HG03469 (cell line): Measurements from ENCODE around the gene SEMA4A.
"Not testable (repeated sequence)": the region's sequence is repeated elsewhere in the genome, so short reads cannot be mapped to it uniquely, and the experiment has no call there.

Experiments
- ATAC-seq: cut with Tn5 transposase; IDR thresholded peaks from one replicate; pipeline ENCODE4 v1.9.1; 2021; ENCODE audit warnings: mild to moderate bottlenecking, moderate library complexity, moderate number of reproducible peaks; ENCODE audit not compliant: unreplicated experiment

Gene SEMA4A

DNA sequence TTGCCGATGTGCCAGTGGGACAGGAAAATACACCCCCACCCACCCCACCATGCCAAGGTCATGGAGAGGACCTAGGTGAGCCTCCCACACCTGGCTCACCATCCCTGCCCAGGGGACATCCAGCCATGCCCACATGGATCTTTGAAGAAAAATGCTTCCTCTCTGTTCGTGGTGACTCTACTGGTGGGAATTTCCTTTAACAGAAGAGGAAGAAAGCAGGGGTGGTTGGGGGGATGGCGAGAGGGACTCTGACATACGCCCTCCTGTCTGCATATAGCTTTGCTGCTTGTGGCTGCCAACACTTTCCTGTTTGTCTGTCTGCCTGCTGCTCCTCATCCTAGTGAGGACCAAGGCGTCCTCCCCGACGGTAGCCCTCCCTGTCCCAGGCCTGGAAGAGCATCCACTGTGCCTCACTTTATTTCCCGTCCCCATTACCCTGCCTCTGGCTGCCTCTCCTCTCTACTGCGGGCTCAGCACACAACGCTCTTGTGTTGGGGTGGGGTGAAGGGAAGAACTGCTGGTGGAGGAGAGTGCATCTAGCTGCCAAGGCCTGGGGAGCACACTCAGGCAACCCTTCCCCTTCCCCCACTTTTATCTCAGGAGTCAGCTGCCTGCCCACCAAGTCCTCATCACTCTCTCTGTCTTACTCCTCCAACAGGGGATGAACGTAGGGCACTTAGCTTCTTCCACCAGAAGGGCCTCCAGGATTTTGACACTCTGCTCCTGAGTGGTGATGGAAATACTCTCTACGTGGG lies 2.5 kb downstream of the SEMA4A start:
- no peak for ATAC-seq

DNA sequence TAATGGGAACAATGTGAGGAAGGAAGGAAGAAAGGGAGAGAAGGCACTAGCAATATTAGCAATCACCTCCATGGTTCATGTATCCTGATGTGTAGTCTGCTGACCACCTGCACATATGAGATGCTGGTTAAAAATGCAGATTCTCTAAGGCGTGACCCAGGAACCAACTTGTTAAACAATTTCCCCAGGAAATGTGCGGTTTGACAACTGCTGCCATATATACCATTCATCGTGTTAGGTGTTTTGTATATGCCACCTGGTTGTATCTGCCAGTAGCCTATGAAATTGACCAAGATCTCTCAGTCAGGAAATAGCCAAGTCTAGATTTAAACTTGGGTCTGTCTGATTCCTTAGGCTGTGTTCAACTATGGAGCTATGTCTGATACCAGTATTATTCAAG lies 4.1 kb downstream of the SEMA4A start:
- ATAC-seq: no peak

DNA sequence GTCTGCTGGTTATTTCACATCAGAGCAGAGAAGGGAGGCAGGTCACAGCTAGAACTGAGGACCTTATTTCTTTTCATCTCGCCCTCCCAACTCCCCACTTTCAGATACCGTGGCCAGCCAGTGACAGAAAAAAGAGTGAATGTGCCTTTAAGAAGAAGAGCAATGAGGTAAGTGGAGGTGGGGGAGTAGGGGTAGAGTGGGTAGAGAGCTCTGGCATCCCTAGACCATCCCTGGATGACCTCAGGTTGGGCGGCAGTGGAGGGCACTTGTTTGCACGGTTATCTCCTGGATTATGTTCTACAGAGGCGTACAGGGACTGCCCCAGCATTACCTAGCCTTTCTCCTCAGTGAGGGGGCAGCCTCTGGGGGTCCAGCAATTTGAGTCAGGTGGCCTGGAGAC lies 4.6 kb downstream of the SEMA4A start:
- ATAC-seq: no peak

DNA sequence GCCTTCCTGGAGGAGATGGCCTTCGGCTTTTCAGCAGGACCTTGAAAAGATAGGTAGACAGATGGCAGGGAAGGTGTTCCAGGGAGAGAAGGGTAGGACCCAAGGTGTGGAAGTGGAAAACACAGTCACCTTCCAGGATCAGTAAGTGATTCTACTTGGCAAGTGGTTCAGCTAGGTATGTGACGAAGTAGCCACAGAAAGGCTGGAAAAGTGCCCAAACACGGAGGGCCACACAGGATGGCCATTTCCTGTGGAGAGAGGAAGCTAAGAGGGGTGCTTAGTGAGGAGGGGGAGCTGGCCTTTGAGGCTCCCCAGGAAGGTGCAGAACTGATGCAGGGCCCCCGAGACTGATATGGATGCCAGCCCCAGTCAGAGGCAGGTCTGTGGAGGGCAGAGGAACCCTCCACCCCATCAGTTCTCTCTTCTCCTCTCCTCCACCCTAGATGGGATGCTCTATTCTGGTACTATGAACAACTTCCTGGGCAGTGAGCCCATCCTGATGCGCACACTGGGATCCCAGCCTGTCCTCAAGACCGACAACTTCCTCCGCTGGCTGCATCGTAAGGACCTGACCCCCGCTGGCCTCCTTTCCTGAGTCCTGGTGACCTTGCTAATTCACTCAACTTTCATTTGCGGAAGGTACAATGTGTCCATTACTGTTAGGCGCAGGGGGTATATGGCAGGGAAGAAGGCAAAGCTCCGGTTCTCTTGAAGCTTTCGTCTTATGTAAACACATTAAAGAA lies 6.8 kb downstream of the SEMA4A start:
- no peak for ATAC-seq

DNA sequence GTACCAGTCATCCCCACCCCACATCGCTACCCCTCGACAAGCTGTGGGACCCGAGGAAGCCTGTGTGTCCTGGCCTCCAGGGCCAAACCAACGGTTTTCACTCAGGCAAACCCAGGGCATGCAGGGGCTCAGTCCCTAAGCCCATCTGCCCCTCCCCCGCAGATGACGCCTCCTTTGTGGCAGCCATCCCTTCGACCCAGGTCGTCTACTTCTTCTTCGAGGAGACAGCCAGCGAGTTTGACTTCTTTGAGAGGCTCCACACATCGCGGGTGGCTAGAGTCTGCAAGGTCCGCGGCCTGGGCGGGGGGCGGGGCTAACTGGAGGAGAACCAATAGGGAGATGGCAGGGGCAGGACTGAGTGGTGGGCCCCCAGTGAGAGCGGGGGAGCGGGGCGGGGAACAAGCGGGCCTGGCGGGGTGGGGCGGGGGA lies 7.4 kb downstream of the SEMA4A start:
- ATAC-seq: no peak

DNA sequence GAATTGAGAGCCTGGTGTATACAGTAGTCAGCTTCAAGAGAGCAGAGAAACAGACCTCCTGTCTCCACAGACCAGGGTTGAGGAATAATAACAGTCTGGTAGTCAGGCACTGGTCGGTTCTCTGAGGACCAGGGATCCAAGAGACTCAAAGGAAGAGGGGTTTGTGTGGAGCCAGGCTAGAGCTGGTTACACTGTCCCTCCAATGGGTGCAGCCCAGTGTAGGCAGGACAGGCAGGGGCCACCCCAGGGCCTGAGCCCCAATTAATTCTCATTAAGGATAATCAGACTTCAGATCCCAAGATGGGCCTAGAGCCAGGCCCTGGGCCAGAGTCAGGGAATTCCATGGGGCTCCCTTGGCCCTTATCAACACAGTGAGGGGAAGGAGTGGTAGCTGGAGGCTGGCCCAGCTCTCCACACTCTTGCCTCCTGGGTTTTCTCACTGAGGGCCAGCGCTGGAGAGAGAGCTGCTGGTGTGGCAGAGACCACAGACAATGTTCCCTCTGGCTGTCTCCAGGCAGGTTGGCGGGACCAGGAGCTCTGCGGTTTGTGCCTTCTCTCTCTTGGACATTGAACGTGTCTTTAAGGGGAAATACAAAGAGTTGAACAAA lies 9.1 kb downstream of the SEMA4A start:
- no peak for ATAC-seq

DNA sequence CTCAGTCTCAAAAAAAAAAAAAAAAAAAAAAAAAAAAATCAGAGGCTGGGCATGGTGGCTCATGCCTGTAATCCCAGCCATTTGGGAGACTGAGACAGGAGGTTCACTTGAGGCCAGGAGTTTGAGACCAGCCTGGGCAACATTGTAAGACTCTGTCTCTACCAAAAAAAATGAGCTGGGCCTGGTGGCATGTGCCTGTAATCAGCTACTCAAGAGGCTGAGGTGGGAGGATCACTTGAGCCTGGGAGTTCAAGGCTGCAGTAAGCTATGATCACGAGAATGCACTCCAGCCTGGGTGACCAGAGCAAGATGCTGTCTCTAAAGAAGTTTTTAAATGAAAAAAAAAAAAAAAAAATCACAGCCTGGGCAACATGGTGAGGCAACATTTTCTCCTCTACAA lies 10.3 kb downstream of the SEMA4A start:
- ATAC-seq: no peak

DNA sequence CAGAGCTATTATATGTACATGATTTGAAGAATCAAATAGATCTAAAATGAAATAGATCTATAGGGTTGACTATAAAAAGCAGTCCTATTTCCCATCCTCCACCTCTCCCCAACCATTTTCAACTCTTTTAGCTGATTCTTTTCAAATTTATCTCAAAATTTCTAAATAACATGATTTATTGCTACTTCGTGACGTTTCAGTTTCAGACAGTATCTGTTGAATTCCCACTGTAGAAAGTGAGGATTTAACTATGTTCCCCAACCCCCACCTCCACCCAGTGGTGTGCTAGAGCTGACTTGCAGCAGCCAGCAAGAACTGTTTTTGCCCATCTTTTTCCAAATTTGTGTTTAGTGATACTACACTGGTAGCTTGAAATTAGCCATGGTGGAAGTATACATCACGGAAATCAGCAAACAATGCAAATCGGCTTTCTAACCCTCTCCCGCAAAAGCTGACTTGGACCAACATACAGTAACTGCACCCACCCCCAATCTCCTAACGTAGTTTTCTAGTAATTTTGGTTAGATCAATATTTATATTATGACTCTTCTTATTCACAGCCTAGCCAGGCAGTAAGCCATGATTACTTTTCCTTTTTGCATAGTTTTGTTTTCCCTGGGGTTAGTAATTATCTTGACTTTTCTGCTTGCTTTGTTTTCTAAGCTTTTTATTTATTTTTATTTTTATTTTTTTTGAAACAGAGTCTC lies 10.9 kb downstream of the SEMA4A start:
- no peak for ATAC-seq

DNA sequence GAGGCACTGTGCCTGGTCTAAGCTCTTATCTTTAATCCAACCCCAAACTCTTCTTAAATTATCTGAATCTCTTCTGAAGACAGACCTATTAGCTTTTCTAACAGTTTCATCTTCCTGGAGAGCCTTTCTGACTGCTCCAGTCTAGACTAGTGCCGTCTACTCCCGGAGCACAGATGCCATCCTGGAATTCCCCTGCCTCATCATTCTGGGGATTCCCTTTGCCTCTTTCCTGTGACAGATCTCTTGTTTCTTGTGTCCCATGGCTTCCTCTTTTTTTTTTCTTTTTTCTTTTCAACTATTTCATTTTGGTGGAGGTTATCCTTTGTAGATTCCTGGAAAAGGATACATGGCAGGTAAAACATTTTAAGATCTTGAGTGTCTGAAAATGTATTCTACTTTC lies 11.7 kb downstream of the SEMA4A start:
- ATAC-seq: no peak

DNA sequence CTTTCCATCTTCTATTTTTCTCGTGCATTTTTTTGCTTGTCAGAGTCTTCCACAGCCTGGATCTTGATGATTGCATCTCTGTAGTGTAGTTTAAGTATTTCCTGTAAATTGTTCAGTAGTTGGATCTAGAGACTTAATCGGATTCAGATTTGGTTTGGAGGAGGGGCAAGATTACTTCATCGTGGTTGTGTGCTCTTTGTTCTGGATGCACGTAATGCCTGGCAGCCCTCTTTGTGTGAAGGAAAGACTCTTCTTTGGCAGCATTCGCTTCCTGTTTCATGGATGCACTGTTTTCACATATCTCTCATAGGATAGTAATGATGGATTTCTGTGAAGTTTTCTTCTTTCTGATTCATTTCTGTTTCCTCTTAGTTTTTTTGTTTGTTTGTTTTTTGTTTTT lies 14.2 kb downstream of the SEMA4A start:
- ATAC-seq: no peak

DNA sequence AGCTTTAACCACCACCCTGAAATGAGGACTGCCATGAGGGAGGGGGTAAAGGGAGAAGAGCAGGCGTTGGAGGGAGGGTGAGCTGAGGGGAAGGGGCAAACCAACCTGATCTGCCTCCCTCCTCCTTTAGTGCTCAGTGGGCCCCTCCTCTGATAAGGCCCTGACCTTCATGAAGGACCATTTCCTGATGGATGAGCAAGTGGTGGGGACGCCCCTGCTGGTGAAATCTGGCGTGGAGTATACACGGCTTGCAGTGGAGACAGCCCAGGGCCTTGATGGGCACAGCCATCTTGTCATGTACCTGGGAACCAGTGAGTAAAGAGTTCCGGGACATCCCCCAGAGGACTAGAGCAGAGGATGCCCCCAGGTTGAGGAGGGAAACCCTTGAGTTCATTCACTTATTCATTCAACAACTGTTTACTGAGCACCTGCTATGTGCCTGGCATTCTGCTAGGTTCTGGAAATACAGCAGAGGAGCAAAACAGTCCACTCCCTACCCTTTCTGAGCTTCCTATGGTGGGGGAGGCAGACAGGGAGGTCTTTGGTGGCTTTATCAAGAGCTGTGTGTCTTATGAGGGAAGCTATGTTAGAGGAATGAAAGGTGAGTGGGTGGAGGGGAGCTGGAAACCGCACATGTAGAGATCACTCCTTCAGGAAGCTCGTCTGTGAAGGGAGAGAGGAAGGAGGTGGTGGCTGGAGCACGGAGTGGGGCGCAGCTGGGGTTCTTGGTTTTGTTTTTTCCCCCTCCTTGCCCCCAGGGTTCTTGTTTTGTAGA lies 19.5 kb downstream of the SEMA4A start:
- ATAC-seq: no peak

DNA sequence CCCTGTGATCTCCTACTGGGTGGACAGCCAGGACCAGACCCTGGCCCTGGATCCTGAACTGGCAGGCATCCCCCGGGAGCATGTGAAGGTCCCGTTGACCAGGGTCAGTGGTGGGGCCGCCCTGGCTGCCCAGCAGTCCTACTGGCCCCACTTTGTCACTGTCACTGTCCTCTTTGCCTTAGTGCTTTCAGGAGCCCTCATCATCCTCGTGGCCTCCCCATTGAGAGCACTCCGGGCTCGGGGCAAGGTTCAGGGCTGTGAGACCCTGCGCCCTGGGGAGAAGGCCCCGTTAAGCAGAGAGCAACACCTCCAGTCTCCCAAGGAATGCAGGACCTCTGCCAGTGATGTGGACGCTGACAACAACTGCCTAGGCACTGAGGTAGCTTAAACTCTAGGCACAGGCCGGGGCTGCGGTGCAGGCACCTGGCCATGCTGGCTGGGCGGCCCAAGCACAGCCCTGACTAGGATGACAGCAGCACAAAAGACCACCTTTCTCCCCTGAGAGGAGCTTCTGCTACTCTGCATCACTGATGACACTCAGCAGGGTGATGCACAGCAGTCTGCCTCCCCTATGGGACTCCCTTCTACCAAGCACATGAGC lies 23.3 kb downstream of the SEMA4A start:
- no peak for ATAC-seq

DNA sequence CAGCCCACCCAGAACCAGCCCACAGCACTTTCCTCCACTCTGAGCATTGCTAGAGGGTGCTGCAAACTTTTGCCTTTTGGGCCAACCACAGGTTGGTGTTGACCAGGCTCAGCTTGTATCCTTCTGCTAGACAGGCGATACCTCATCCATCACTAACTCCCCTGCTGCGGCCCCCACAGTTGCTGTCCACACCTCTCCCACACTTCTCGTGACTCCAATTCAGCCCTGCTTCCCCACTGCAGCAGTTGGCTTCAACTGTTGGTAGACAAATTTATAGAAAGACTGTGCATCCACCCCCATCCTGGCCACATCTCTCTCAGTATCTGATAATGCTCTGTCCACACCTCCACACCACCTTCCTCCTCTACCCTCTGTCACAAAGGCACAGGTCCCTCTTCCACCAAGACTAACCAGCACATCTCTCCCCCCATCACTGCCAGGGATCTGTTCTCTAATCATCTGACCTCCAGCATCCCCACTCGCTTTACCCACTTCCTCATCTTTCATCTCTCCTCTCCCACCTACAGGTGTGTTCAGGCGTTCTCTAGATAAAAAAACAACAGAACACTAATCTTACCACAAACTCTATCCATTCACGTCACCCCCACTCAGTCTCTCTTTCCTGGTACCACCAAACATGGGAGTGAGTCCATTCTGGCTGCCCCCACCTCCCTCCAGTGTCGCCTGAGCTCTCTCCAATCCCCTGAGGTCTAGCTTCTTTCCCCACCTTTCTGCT lies 24.7 kb downstream of the SEMA4A start:
- ATAC-seq: no peak

DNA sequence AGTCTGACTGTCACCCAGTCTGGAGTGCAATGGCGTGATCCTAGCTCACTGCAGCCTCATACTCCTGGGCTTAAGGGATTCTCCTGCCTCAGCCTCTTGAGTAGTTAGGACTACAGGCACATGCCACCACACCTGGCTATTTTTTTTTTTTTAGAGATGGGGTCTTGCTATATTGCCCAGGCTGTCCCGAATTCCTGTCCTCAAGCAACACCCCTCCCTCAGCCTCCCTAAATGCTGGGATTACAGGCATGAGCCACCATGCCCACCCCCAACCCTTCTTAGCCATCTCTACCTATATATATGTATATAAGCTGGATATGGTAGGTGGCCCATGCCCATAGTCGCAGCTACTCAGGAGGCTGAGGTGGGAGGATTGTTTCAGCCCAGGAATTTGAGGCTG lies 27.1 kb downstream of the SEMA4A start:
- ATAC-seq: no peak

DNA sequence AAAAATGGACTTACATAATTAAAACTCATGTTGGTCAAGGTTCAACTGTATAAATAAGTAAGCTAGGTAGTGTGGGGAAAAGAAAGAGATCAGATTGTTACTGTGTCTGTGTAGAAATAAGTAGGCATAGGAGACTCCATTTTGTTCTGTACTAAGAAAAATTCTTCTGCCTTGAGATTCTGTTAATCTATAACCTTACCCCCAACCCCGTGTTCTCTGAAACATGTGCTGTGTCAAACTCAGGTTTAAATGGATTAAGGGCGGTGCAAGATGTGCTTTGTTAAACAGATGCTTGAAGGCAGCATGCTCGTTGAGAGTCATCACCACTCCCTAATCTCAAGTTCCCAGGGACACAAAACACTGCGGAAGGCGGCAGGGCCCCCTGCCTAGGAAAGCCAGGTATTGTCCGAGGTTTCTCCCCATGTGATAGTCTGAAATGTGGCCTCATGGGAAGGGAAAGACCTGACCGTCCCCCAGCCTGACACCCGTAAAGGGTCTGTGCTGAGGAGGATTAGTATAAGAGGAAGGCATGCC lies 28.1 kb downstream of the SEMA4A start:
- ATAC-seq: not testable (repeated sequence)

DNA sequence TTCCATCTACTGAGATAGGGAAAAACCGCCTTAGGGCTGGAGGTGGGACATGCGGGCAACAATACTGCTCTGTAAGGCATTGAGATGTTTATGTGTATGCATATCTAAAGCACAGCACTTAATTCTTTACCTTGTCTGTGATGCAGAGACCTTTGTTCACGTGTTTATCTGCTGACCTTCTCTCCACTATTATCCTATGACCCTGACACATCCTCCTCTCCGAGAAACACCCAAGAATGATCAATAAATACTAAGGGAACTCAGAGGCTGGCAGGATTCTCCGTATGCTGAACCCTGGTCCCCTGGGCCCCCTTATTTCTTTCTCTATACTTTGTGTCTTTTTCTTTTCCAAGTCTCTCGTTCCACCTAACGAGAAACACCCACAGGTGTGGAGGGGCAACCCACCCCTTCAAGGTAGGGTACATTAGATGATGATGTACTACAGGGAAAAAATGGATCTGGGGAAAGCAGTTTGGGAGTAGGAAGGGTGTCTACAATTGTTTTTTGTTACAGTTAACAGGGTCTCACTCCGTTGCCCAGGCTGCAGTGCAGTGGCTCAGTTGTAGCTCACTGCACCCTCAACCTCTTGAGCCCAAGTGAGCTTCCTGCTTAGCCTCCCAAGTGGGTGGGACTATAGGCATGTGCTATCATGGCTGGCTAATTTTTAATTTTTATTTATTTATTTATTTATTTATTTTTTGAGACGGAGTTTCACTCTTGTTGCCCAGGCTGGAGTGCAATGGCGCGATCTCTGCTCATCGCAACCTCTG lies 28.8 kb downstream of the SEMA4A start:
- not testable (repeated sequence) for ATAC-seq

DNA sequence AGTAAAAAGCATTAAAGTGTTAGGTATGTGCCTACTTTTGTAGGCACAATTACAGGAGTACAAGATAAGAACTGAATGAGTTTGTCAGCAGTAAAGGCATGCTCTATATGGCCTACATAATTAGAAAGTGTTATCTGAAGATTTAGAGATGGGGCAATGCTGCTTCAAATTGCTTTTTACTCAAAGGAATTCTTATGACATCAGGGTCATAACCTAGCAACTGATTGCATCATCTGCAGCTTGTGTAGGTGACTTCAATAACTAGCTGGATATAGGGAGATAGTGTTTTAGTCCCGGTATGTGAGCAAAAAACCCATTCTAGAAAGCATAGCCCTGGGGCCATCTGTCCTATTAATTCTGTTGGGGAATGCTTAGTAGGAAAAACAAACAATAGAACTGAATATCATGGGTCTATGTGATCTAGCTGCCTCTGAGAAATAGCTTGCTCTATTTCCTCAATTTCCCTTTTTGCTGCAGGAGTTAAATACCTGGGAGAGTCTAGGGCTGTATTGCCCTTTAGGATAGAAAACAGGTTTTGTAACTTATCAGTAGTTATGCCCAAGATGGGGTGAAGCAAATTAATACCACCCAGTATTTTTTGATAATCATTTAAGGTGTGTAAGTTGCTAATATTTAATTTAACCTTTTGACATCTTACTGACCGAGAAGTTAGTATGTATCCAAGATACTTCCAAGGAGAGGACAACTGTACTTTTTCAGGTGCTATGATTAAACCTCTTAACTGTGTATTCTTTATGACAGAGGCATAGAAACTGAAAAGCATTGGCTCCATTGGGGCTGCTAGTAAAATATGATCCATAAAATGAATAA lies 33.2 kb downstream of the SEMA4A start:
- not testable (repeated sequence) for ATAC-seq

DNA sequence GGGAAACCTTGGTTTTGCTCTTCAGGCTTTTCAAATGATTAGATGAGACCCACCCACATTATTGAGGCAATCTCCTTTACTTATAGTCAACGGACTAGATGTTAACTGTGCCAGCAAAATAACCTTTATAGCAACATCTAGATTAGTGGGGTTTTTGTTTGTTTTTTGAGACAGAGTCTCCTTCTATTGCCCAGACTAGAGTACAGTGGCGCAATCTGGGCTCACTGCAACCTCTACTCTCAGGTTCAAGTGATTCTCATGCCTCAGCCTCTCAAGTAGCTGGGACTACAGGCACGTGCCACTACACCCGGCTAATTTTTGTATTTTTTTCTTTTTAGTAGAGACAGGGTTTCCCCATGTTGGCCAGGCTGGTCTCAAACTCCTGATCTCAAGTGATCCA lies 36.9 kb downstream of the SEMA4A start:
- not testable (repeated sequence) for ATAC-seq
